PC-9 (cell line): ENCODE data around the gene AGBL4.
A peak's percentile ranks its signal among the peaks of the same experiment; 100 is the strongest.

Source experiments
- CTCF ChIP-seq: fragments of 200-600 bp; sonication (generic); conservative IDR thresholded peaks from 2 replicates; pipeline ENCODE4 v1.6.1; 2017; ENCODE audit warnings: mixed run types, antibody characterized with exemption, mild to moderate bottlenecking, moderate library complexity
- EZH2 ChIP-seq: fragments of 200-600 bp; sonication (generic); IDR thresholded peaks from 2 replicates; pipeline ENCODE4 v1.8.0; 2017; ENCODE audit warnings: antibody characterized with exemption, low read depth

GRCh38 chr1:48697066-48697707 is 1326.6 kb downstream of the AGBL4 start:
- TF ChIP-seq CTCF, result peak; percentile 86
- no peak for TF ChIP-seq EZH2
